ENCODE data around the gene PPP4R3B. TPM values are rescaled to one million over a fixed set of nuclear protein-coding genes. Genes with fewer than 3 reads are reported as not detected.
"Not testable (repeated sequence)": the region's sequence is repeated elsewhere in the genome, so short reads cannot be mapped to it uniquely, and the experiment has no call there.

PPP4R3B gene
- total and polyA plus RNA-seq, 2 experiments from 2014 or later = 24.2 to 31.1 TPM

DNA sequence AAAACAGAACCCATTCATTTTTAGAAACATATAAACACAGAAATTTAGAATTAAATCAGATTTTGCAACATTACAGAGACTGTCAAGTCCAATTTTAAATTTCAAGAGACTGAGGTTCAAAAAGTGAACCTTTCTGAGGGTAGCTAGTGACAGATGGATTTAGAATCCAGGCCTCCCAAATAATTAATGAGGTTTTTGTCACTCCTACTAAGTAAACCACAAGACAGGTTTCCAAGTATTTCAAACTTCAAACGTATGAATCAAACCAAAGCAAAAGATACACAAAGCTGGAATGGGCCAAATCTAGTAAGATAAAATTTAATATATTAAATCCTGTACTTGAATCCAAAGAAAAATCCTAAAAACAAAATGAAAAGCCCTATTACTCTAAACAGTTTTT lies 25.3 kb downstream of the PPP4R3B start:
- no peak for DNase-seq (ENCODE audit: low read depth in 1 of 2, low spot score in 1 of 2)
- Histone ChIP-seq H3K9me3 (ENCODE audit: low read depth) (no peaks in the 10 kb centered on the region), H3K27ac (no peak overlapping the region), H3K27me3 (no peaks in the 10 kb centered on the region), H3K36me3 (peaks cover 27% of the 10 kb centered on the region), H3K4me3 (no peak overlapping the region), H3K4me1 (ENCODE audit: low read depth) (no peaks in the 10 kb centered on the region)
- TF ChIP-seq, protein P1, sequence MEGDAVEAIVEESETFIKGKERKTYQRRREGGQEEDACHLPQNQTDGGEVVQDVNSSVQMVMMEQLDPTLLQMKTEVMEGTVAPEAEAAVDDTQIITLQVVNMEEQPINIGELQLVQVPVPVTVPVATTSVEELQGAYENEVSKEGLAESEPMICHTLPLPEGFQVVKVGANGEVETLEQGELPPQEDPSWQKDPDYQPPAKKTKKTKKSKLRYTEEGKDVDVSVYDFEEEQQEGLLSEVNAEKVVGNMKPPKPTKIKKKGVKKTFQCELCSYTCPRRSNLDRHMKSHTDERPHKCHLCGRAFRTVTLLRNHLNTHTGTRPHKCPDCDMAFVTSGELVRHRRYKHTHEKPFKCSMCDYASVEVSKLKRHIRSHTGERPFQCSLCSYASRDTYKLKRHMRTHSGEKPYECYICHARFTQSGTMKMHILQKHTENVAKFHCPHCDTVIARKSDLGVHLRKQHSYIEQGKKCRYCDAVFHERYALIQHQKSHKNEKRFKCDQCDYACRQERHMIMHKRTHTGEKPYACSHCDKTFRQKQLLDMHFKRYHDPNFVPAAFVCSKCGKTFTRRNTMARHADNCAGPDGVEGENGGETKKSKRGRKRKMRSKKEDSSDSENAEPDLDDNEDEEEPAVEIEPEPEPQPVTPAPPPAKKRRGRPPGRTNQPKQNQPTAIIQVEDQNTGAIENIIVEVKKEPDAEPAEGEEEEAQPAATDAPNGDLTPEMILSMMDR (IDR thresholded peaks at IDR 0.05; ENCODE audit: low read depth, low read length) = no peak

DNA sequence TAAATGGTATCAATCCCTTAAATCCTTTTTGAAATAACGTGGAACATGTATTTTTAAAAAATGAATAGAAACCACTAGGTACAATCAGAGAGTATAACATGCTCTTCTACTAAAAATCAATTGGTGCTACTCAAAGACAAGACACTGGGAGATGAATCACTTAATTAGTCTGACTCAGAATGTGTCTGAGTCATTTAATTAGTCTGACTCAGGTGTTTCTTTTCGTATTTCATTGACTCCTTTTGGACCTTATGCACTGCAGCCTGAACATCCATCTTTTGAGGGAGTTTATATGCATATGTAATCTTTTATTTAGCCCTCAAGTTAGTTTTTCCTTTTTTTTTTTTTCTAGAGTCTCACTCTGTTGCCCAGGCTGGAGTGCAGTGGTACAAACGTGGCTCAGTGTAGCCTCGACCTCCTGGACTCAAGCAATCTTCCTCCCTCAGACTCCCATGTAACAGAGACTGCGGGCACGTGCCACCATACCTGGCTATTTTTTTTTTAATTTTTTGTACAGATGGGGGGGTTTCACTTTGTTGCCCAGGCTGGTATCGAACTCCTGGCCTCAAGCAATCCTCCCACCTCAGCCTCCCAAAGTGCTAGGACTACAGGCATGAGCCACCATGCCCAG lies 26.5 kb downstream of the PPP4R3B start:
- Histone ChIP-seq H3K27ac (no peak overlapping the region), H3K4me1 (ENCODE audit: low read depth) (no peaks in the 10 kb centered on the region), H3K36me3 (peaks cover 20% of the 10 kb centered on the region), H3K4me3 (no peak overlapping the region), H3K9me3 (ENCODE audit: low read depth) (no peaks in the 10 kb centered on the region), H3K27me3 (no peaks in the 10 kb centered on the region)
- DNase-seq (ENCODE audit: low read depth in 1 of 2, low spot score in 1 of 2) = no peak
- TF ChIP-seq, protein P1 (IDR thresholded peaks at IDR 0.05; ENCODE audit: low read depth, low read length) = no peak

DNA sequence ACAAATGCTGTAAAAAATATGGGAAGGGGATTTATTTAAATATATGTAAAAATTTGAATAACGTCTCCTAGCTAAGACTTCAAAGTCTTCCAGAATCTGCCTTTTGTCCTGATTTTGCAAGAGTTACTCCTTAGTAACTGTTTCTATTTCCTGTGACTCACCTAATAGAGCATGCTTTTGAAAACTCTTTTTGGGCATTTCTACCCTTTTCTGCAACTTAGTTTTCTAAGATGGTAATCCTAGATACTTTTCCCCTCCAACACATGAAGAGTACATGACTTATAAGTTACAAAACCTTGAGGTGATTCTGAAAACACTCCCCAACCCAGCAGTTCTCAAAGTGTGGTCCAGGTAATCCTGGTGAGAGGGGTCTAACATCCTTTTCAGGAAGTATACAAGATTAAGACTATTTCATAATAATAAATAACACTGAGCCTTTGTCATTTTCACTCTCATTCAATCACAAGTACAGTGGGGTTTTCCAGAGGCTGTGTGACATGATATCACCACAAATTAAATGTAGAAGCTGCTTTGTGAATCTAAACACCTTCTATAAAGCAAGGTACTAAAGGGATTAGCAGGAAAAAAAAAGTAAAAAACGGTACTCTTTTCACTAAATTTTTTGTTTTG lies 31.9 kb downstream of the PPP4R3B start:
- H3K4me3 ChIP-seq = no peak overlapping the region
- no peaks in the 10 kb centered on the region for H3K9me3 ChIP-seq (ENCODE audit: low read depth)
- no peaks in the 10 kb centered on the region for H3K27me3 ChIP-seq
- H3K36me3 ChIP-seq = peaks cover 33% of the 10 kb centered on the region
- no peaks in the 10 kb centered on the region for H3K4me1 ChIP-seq (ENCODE audit: low read depth)
- no peak overlapping the region for H3K27ac ChIP-seq
- peak in 1 of 2 donors; percentile 81 for DNase-seq (ENCODE audit: low read depth in 1 of 2, low spot score in 1 of 2)
- TF ChIP-seq, protein P1 (IDR thresholded peaks at IDR 0.05; ENCODE audit: low read depth, low read length) = no peak

DNA sequence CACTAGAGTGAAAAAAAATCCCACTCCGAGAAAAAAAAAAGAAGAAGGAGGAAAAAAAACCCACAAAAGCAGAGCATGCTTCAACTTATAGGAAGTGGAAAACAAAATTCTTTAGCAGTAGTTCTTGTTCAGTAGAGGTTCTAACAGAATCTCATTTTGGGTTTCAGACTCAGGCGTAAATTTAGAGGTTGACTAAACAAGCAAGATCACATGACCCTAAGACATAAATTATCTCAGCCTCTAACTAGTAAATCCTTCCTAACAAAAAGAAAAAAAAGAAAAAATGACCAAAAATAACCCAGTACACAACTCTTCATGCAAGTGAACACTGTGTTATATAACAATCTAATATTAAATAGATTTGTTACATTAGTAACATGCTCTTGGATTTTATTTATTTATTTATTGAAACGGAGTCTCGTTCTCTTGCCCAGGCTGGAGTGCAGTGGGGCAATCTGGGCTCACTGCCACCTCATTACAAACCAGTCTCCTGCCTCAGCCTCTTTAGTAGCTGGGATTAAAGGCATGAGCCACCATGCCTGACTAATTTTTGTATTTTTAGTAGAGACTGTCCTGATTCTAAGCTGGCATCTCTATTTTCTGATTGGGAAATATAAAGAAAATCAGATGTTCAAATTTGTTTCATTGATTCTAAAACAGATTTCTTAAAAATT lies 35.4 kb downstream of the PPP4R3B start:
- no peaks in the 10 kb centered on the region for H3K4me1 ChIP-seq (ENCODE audit: low read depth)
- no peak overlapping the region for H3K4me3 ChIP-seq
- H3K36me3 ChIP-seq = peaks cover 51% of the 10 kb centered on the region
- H3K27ac ChIP-seq = no peak overlapping the region
- DNase-seq (ENCODE audit: low read depth in 1 of 2, low spot score in 1 of 2) = peak in 1 of 2 donors; percentile 18
- no peaks in the 10 kb centered on the region for H3K9me3 ChIP-seq (ENCODE audit: low read depth)
- no peaks in the 10 kb centered on the region for H3K27me3 ChIP-seq
- TF ChIP-seq, protein P1 (IDR thresholded peaks at IDR 0.05; ENCODE audit: low read depth, low read length) = no peak

DNA sequence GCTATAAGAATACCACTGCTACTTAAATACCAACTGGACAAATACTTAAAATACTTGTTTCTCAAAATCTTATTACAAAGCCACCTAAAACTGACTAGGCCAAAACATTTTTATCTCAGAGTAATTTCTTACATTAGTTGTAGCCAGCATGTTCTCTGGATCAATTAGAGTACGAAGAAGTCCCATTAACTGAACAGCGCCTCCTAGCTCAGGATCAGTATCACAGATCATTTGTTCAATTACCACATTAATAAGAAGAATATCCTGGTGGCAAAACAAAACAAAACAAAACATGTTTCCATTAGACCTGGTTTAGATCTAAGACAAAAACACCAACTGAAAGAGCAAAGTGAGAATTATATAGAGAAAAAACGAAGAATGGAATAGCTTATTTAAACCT lies 36.0 kb downstream of the PPP4R3B start:
- H3K4me3 ChIP-seq = no peak overlapping the region
- H3K4me1 ChIP-seq (ENCODE audit: low read depth) = no peaks in the 10 kb centered on the region
- peaks cover 55% of the 10 kb centered on the region for H3K36me3 ChIP-seq
- TF ChIP-seq, protein P1 (IDR thresholded peaks at IDR 0.05; ENCODE audit: low read depth, low read length) = peak; percentile 28
- H3K27me3 ChIP-seq = no peaks in the 10 kb centered on the region
- H3K9me3 ChIP-seq (ENCODE audit: low read depth) = no peaks in the 10 kb centered on the region
- H3K27ac ChIP-seq = no peak overlapping the region
- no peak for DNase-seq (ENCODE audit: low read depth in 1 of 2, low spot score in 1 of 2)

DNA sequence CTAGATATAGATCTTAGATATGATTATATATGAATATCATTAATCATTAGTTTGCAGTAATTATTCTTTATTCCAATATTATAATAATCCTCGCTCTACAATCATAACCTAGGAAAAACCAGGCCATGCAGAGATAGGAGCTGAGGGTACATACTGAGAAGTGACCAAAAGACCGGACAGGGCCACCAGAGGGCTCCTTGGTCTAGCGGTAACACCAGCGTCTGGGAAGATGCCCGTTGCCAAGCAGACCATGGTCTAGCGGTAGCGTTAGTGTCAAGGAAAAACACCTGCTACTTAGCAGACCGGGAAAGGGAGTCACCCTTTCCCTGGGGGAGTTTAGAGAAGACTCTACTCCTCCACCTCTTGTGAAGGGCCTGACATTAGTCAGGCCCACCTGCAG lies 48.4 kb downstream of the PPP4R3B start:
- H3K4me3 ChIP-seq; DNase-seq (ENCODE audit: low read depth in 1 of 2, low spot score in 1 of 2); H3K9me3 ChIP-seq (ENCODE audit: low read depth); H3K4me1 ChIP-seq (ENCODE audit: low read depth); H3K27me3 ChIP-seq; H3K27ac ChIP-seq: not testable (repeated sequence)
- peaks cover 36% of the 10 kb centered on the region for H3K36me3 ChIP-seq

Data from cardiac muscle cell (in vitro differentiated cells and primary cell).